ENCODE measurements around the gene MAML3.
A peak's percentile ranks its signal among the peaks of the same experiment; 100 is the strongest.

The MAML3 gene

GRCh38 chr4:139828966-139829664 is 324.9 kb downstream of the MAML3 start:
- no peak for TF ChIP-seq CTCF (IDR thresholded peaks at IDR 0.05)
- no peaks in the 10 kb centered on the region for H3K9me3 ChIP-seq

GRCh38 chr4:139826426-139826825 is 327.6 kb downstream of the MAML3 start:
- H3K4me1 ChIP-seq (ENCODE audit: control insufficient read depth in 1 of 2, insufficient read depth in 1 of 2, low read depth in 1 of 2, low read length in 1 of 2), result peaks cover 8 to 14% of the 10 kb centered on the region in 2 experiments
- H3K27ac ChIP-seq, result no peak overlapping the region
- H3K36me3 ChIP-seq, result no peaks in the 10 kb centered on the region
- no peaks in the 10 kb centered on the region for H3K9me3 ChIP-seq
- no peak for TF ChIP-seq CTCF (IDR thresholded peaks at IDR 0.05)
- H3K4me3 ChIP-seq (ENCODE audit: low read depth in 1 of 2, low read length in 1 of 2), result no peak overlapping the region
- H3K27me3 ChIP-seq, result no peaks in the 10 kb centered on the region

More at GRCh38 chr4:139828966-139829664, 324.9 kb downstream of the MAML3 start:
- Histone ChIP-seq H3K4me3 (ENCODE audit: low read depth in 1 of 2, low read length in 1 of 2) (no peak overlapping the region), H3K27ac (peak overlapping the region; percentile 65), H3K4me1 (ENCODE audit: control insufficient read depth in 1 of 2, insufficient read depth in 1 of 2, low read depth in 1 of 2, low read length in 1 of 2) (peaks cover 8 to 14% of the 10 kb centered on the region in 2 experiments), H3K27me3 (no peaks in the 10 kb centered on the region), H3K36me3 (no peaks in the 10 kb centered on the region)

- TF ChIP-seq CTCF (IDR thresholded peaks at IDR 0.05), result no peak
- H3K36me3 ChIP-seq, result no peaks in the 10 kb centered on the region
- no peak overlapping the region for H3K4me3 ChIP-seq (ENCODE audit: low read depth in 1 of 2, low read length in 1 of 2)
- H3K4me1 ChIP-seq (ENCODE audit: control insufficient read depth in 1 of 2, insufficient read depth in 1 of 2, low read depth in 1 of 2, low read length in 1 of 2), result peaks cover 8 to 14% of the 10 kb centered on the region in 2 experiments
- H3K27ac ChIP-seq, result no peak overlapping the region
- H3K9me3 ChIP-seq, result no peaks in the 10 kb centered on the region
- no peaks in the 10 kb centered on the region for H3K27me3 ChIP-seq
Observed at GRCh38 chr4:139825523-139826014, 328.4 kb downstream of the MAML3 start.

GRCh38 chr4:139824882-139825522 is 329.0 kb downstream of the MAML3 start:
- peaks cover 8 to 14% of the 10 kb centered on the region in 2 experiments for H3K4me1 ChIP-seq (ENCODE audit: control insufficient read depth in 1 of 2, insufficient read depth in 1 of 2, low read depth in 1 of 2, low read length in 1 of 2)
- no peak overlapping the region for H3K27ac ChIP-seq
- no peak for TF ChIP-seq CTCF (IDR thresholded peaks at IDR 0.05)
- H3K9me3 ChIP-seq, result no peaks in the 10 kb centered on the region
- H3K4me3 ChIP-seq (ENCODE audit: low read depth in 1 of 2, low read length in 1 of 2), result no peak overlapping the region
- H3K27me3 ChIP-seq, result no peaks in the 10 kb centered on the region
- H3K36me3 ChIP-seq, result no peaks in the 10 kb centered on the region

- no peak for TF ChIP-seq CTCF (IDR thresholded peaks at IDR 0.05)
- H3K9me3 ChIP-seq, result no peaks in the 10 kb centered on the region
Observed at GRCh38 chr4:139823746-139824145, 330.2 kb downstream of the MAML3 start.

More at GRCh38 chr4:139823746-139824145, 330.2 kb downstream of the MAML3 start:
- Histone ChIP-seq H3K27ac (no peak overlapping the region), H3K4me1 (ENCODE audit: control insufficient read depth in 1 of 2, insufficient read depth in 1 of 2, low read depth in 1 of 2, low read length in 1 of 2) (peaks cover 0 to 6% of the 10 kb centered on the region in 2 experiments), H3K36me3 (no peaks in the 10 kb centered on the region), H3K27me3 (no peaks in the 10 kb centered on the region), H3K4me3 (ENCODE audit: low read depth in 1 of 2, low read length in 1 of 2) (no peak overlapping the region)
